NCI-H2171 (cell line): ENCODE measurements around the gene SMTN.
"Not testable (repeated sequence)": the region's sequence is repeated elsewhere in the genome, so short reads cannot be mapped to it uniquely, and the experiment has no call there.

Source experiments
- DNase-seq: peaks from one replicate; lab custom pipeline; 2025; lab: John Stamatoyannopoulos, UW

The SMTN gene

GRCh38 chr22:31080848-31081649 is at the start of gene SMTN:
TSS of gene SMTN (plus strand) at chr22:31081318. CDS start at chr22:31083259, 1,941 bp downstream.
- peak; percentile 92 for DNase-seq

- no peak for DNase-seq
Measured at GRCh38 chr22:31036671-31037550, 44.2 kb upstream of the SMTN start.

- no peak for DNase-seq
Measured at GRCh38 chr22:31038686-31039085, 42.4 kb upstream of the SMTN start.

DNA sequence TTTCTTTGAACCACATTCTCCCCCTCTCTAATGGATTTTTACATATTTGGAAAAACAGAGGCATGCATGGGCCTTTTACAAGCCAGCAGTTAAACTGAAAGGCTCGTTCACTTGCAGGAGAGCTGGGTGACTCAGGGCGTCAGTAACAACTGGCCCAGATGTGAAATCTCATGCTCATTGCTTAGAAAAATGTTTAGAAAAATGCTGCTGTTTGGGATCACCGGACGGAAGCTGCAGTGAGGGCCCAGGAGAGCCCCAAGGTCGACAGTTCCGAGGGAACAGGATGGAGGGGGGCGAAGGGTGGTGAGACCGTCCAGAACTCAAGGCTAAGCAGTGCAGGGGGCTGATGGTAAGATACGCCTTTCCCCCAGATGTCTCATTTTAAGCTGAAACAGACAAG is 41.7 kb upstream of the SMTN start:
- DNase-seq: no peak

DNA sequence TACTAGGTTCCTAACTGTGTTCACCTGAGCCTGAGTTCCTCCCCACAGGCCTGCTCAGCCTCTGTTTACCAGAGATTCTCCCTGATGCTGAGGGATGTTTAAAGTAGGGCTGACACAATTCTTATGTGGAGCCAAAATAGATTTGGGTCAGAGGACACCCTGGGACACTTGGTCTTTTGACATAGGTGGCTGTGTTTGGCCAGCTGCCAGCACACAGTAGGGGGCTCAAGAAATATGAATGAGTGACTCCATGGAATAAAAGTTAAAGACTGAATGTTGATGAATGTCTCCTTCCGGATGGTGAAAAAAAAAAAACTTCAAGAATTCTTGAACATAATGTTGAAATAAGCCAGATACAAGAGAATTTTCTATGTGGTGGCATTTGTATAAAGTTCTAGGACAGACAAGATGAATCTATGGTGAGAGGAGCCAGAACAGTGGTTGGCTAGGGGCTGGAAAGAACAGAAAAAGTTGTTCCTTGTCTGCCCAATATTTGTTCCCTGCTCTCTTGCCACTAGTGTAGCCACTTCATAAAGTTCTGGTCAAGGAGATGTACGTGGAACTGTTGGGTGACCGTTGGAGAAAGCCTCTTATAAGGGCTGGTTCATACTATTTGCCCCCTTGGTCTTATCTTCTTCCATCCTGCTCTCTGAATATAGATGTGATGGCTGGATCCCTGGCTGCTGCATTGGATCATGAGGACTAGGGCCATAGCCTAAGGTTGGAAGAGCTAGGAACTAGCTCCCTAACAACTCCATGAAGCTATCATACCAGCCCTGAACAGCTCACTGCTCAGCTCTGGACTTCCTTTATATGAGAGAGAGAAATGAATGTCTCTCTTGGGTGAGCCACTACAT is 40.3 kb upstream of the SMTN start:
- no peak for DNase-seq

- DNase-seq: no peak
Measured at GRCh38 chr22:31044262-31044861, 36.8 kb upstream of the SMTN start.

DNA sequence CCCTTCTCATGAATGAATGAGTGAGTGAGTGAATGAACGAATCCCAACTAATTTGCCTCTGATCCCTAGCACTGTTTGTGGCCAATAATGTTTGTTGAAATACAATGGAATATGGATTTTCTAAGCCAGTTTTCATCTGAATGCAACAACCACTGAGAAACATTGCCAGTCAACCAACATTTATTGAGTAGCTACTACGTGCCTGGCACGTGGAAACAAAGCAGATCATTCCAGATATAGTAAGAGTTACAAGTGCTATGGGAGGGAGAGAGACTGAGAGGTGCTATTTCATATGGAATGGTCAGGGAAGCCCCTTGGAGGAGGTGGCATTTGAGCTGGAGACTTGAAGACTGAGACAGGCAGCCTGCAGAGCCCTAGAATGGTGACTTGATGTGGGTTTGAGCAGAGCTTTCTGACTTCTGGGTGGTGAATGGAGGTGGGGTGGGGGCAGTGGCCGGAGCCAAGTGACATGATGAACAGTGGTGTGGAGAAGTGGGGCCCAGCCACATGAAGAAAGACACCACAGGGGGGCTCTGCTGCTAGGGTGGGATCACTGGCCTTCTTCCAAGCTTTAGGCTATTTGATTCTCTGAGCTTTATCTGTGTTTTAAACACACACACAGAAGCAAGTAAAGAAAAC is 35.1 kb upstream of the SMTN start:
- DNase-seq: no peak

DNA sequence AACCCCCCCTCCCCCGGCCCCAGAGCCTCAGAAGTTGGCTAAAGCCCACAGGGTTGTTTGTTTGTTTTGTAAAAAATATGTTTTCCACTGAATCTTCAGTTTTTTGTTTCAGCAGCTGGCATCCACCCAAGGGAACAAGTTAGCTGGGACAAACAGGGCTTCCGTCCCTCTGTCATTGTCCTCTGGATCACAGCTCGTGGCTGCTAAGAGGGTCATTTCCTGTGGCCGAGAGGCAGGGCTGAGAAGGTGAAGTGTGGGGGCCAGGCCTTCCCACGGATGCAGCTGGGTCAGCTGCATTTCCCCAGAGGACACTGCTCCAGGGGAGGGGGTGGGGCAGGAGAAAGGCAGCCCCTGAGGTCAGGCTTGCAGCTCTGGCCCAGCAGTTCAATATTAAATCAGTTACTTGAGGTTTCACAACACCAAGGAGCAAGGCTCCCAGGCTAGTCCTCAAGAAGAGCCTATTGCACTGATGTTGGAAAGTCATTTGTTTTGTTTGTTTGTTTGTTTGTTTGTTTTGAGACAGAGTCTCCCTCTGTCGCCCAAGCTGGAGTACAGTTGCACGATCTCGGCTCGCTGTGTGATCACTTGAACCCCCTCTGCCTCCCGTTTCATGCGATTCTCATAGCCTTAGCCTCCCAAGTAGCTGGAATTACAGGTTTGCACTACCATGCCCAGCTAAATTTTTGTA is 34.4 kb upstream of the SMTN start:
- no peak for DNase-seq

GRCh38 chr22:31048570-31048969 is 32.5 kb upstream of the SMTN start:
- DNase-seq: no peak

- DNase-seq: no peak
Measured at GRCh38 chr22:31049815-31050420, 31.2 kb upstream of the SMTN start.

- no peak for DNase-seq
Measured at GRCh38 chr22:31055117-31055634, 25.9 kb upstream of the SMTN start.

GRCh38 chr22:31055635-31056159 is 25.4 kb upstream of the SMTN start:
- DNase-seq: no peak

DNA sequence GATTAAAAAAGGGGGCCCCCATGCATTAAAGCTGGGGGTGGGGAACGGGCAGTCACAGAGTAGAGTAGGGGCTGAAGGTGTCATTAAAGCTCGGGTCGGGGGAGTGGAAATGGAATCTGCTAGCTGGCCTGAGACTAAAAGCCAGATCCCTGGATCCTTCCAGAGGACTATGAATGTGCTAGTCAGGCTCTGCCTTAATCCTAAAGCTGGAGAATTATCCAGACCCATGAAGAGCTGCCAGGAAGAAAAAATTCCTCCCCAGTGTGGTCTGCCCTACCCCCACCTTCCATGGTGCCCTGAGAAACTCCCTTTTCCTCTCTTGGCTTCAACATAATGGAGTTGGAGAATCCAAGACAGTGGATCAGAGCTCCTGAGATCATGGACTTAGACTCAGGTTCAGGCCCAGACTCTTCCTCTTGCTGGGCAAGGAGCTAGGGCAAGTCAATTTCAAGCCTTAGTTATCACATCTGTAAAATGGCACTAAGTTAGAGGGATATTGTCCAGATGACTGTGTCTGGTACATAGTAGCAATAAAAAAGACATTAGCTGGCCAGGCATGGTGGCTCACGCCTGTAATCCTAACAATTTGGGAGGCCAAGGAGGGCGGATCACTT is 24.0 kb upstream of the SMTN start:
- DNase-seq: no peak

DNA sequence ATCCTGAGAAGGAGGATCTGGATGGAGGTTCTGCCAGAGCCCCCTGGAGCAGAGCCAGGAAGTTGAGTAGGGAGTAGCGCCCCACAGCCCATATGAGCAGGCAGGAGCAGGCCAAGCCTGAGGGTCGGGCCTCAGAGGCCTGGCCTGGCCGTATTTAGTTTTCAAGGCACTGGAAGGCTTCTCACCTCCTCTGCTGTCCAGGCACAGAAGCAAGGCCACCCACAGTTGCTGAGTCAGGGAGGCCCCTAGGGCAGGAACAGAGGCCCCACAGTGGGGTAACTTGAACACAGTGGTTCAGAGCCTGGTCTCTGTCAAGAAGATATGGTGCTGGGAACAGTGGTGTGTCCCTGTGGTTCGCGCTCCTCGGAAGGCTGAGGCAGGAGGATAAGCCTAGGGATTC is 21.5 kb upstream of the SMTN start:
- DNase-seq: not testable (repeated sequence)

DNA sequence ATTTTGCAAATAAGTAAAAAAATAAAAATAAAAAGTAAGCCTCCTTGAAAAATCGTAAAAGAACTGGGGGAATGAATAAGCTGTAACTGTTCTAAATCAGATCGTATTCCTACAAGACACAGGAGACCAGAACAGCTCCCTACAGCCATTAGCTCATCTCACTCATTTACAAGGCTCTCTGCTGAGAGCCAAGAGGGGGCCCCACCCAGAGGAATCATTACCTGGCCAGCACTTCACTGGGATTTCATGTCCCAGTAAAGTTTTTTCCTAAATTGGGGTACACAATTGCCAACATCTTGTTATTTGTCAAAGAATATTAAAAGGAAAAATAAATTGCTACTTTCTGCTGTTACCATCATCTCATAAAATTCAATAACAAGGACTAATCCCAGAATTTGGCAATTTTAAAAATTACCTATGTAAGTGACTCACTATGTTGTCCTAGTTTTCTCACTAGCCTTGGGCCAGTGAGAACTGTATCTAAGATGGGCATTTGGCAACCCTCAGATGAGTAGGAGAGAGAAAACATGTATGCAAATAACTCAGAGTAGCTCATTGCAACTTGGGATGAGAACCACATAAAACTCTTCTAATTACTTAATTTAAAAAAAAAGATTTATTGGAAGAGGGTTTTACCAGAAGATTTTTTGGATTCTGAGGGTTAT is 18.4 kb upstream of the SMTN start:
- DNase-seq: no peak

GRCh38 chr22:31064369-31064768 is 16.7 kb upstream of the SMTN start:
- DNase-seq: no peak

GRCh38 chr22:31068970-31069369 is 12.1 kb upstream of the SMTN start:
- DNase-seq: no peak

GRCh38 chr22:31069691-31070314 is 11.3 kb upstream of the SMTN start:
- DNase-seq: not testable (repeated sequence)
